Right lobe of liver (tissue), 4 donors: ENCODE measurements around the gene RC3H1.

Experiments used
- POLR2A ChIP-seq: fragments of 450-650 bp; IDR thresholded peaks from one replicate; pipeline ENCODE4 v1.6.1; 2017; ENCODE audit warnings: antibody characterized with exemption, mild to moderate bottlenecking
- TF ChIP-seq, protein P1 (sequence below), 4 donors: fragments of 200-600 bp in 3 of 4; fragments of 450-650 bp in 1 of 4; IDR thresholded peaks; one replicate each; pipeline versions ENCODE4 v1.5.1 to v1.8.0; 2016 to 2022; ENCODE audit warnings: antibody characterized with exemption in 4 of 4, mild to moderate bottlenecking in 2 of 4
- donor health status: DM: no; HTN: no; CAD: no.
- donor health status: DM: no; HTN: no; CAD: no.
- donor health status: DM: no; HTN: yes; CAD: no.

DNA sequence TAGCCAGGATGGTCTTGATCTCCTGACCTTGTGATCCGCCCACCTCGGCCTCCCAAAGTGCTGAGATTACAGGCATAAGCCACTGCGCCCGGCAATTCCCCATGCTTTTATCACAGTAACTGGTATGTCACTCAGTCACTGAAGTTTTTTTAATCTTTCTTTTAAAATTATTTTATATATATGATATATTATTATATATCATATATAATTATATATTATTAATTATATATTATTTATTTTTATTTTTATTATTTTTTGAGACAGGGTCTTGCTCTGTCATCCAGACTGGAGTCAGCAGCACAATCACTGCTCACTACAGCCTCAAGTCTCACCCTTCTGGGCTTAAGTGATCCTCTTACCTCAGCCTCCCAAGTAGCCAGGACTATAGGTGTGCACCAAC lies 18.3 kb downstream of the RC3H1 start:
- TF ChIP-seq, protein P1, sequence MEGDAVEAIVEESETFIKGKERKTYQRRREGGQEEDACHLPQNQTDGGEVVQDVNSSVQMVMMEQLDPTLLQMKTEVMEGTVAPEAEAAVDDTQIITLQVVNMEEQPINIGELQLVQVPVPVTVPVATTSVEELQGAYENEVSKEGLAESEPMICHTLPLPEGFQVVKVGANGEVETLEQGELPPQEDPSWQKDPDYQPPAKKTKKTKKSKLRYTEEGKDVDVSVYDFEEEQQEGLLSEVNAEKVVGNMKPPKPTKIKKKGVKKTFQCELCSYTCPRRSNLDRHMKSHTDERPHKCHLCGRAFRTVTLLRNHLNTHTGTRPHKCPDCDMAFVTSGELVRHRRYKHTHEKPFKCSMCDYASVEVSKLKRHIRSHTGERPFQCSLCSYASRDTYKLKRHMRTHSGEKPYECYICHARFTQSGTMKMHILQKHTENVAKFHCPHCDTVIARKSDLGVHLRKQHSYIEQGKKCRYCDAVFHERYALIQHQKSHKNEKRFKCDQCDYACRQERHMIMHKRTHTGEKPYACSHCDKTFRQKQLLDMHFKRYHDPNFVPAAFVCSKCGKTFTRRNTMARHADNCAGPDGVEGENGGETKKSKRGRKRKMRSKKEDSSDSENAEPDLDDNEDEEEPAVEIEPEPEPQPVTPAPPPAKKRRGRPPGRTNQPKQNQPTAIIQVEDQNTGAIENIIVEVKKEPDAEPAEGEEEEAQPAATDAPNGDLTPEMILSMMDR (IDR thresholded peaks at IDR 0.05): no peak
- no peak for TF ChIP-seq POLR2A
